ENCODE measurements around the gene DUSP5. TPM values are rescaled to one million over a fixed set of nuclear protein-coding genes. Genes with fewer than 3 reads are reported as not detected.

DUSP5 gene
- total and polyA plus RNA-seq, 7 donors: 1.2 to 77.5 (median 2.1) TPM

DNA sequence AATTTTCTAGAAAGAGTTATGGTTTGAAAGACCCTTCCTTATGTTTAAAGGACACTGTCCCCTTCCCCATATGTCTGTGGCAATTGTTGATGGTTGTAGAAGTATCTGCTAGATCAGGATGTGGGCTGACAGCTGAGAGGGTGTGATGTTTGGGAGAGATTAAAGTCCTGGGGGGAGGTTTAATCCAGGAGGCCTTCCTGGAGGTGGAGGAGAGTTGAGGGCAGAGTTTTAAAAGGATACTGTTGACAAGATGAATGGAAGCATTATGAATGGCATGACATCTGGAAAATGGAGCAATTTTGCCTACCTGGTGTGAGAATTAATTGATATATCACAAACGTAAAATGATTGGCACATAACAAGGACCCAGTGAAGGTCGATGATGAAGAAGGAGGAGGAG, 36.9 kb downstream of the DUSP5 start:
- intact Hi-C loops (cut with DNase I): no loop called here
- no peak for ATAC-seq
- peaks cover 4% of the 10 kb centered on the region for H3K4me1 ChIP-seq

DNA sequence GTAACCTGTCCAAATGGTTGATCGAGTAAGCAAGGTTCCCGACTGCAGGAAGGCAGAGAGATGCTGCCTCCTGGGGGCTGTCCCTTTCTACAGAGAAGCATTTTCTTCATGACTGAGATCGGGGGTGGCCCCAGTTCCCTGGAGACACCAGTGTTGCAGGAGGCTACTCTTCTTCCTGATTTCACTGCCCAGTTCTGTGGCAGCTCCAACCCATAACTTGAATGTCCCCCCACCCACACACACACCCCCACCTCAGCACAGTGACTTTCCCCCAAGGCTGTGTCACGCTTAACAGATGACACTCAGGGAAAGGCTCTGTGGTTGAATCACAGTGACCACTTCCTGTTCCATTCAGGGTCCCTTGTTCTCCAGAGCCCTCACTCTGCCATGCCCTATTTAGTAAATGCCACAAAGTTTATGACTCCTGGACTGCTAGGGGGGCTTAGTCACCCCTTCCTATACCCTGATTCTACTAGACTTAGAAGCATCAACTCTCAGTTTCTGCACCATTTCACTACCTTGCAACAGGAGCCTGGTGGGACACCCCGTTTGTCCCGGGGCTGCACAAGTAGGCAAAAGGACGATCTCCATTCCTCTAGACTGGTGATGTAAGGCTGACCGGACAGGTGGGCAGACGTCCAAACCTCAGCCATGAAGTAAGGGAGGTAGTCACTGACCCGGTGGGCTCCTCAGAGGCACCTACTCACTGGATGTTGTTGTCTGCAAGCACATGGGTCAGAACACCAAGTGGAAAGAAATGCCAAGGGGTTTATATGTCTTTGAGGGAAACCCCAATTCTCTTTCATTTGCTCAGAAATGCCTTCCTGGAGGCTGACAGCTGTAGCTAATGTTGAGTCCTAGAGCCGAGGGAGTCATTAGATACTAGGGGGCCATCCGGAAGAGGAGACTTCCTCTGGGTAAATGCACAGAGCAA, 38.5 kb downstream of the DUSP5 start:
- 35 to 40% (median 37%) methylated on average over 12 of the region's 12 CpGs for WGBS, 3 donors
- DNase-seq (no peak), ATAC-seq (peak in 1 of 4 donors; percentile 37)
- Histone ChIP-seq H3K4me1 (no peaks in the 10 kb centered on the region), H3K27ac (no peak overlapping the region), H3K4me3 (no peak overlapping the region), H3K36me3 (ENCODE audit: insufficient read depth in 1 of 2, low read depth in 1 of 2) (no peaks in the 10 kb centered on the region), H3K9me3 (no peaks in the 10 kb centered on the region), H3K27me3 (ENCODE audit: insufficient read depth in 3 of 3, low read length in 2 of 3) (peaks cover 0 to 21% (median 2%) of the 10 kb centered on the region in 3 donors)
- intact Hi-C loops (cut with DNase I): no loop called here
- TF ChIP-seq, protein P1, sequence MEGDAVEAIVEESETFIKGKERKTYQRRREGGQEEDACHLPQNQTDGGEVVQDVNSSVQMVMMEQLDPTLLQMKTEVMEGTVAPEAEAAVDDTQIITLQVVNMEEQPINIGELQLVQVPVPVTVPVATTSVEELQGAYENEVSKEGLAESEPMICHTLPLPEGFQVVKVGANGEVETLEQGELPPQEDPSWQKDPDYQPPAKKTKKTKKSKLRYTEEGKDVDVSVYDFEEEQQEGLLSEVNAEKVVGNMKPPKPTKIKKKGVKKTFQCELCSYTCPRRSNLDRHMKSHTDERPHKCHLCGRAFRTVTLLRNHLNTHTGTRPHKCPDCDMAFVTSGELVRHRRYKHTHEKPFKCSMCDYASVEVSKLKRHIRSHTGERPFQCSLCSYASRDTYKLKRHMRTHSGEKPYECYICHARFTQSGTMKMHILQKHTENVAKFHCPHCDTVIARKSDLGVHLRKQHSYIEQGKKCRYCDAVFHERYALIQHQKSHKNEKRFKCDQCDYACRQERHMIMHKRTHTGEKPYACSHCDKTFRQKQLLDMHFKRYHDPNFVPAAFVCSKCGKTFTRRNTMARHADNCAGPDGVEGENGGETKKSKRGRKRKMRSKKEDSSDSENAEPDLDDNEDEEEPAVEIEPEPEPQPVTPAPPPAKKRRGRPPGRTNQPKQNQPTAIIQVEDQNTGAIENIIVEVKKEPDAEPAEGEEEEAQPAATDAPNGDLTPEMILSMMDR (IDR thresholded peaks at IDR 0.05): peak; percentile 28

More for the DNA sequence above, 36.9 kb downstream of the DUSP5 start:
- WGBS, 3 donors: 66 to 82% (median 79%) methylated on average over 2 of the region's 2 CpGs
- H3K4me3 ChIP-seq: no peak overlapping the region
- H3K27ac ChIP-seq: no peak overlapping the region
- DNase-seq: no peak
- peaks cover 0 to 26% (median 5%) of the 10 kb centered on the region in 3 donors for H3K27me3 ChIP-seq (ENCODE audit: insufficient read depth in 3 of 3, low read length in 2 of 3)
- H3K36me3 ChIP-seq (ENCODE audit: insufficient read depth in 1 of 2, low read depth in 1 of 2): no peaks in the 10 kb centered on the region
- H3K9me3 ChIP-seq: no peaks in the 10 kb centered on the region
- TF ChIP-seq, protein P1 (IDR thresholded peaks at IDR 0.05): no peak

DNA sequence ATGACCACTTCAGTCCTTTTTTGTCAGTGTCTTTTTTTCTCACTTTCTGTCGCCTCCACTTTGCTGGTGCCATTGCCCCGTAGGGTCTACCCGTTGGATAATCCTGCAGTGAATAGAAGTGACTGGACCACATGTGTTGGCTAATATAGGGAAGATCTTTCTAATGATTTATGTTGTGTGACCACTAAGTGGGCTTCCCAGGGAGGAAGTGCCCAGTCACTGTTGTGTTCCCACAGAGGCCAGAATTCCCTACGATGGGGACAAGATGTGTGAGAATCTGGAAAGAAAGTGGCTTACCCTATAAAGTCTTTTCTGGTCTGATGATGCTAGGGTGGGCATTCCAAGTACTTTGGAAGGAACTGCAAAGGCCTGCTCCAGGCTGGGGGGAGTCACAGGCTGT, 41.4 kb downstream of the DUSP5 start:
- no peaks in the 10 kb centered on the region for H3K4me1 ChIP-seq
- TF ChIP-seq, protein P1 (IDR thresholded peaks at IDR 0.05): no peak
- no peak overlapping the region for H3K27ac ChIP-seq
- peaks cover 0 to 7% (median 0%) of the 10 kb centered on the region in 3 donors for H3K27me3 ChIP-seq (ENCODE audit: insufficient read depth in 3 of 3, low read length in 2 of 3)
- H3K36me3 ChIP-seq (ENCODE audit: insufficient read depth in 1 of 2, low read depth in 1 of 2): no peaks in the 10 kb centered on the region
- no peaks in the 10 kb centered on the region for H3K9me3 ChIP-seq
- intact Hi-C loops (cut with DNase I): no loop called here
- no peak for DNase-seq
- ATAC-seq: no peak
- WGBS, 3 donors: 69 to 76% (median 75%) methylated on average over 4 of the region's 4 CpGs
- H3K4me3 ChIP-seq: no peak overlapping the region

DNA sequence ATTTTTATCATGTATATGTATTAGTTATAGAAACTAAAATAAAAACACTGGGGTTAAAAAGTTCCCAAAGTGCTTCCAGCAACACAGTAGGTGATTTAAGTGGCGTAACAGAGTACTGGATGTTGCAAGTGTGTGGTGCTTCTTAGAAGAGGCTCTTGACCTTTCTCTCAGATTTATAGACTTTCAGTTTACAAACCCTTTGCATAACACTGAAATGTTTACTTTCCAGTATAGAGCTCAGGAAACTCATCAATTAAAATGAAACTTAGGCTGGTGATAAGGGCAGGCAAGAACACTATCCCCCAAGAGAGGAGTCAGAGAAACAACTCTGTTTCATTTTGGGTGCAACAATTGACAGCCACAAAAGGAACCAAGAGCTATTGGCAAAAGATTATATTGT, 42.3 kb downstream of the DUSP5 start:
- WGBS, 3 donors: 43 to 97% (median 96%) methylated on average over 1 of the region's 1 CpG
- Histone ChIP-seq H3K27me3 (ENCODE audit: insufficient read depth in 3 of 3, low read length in 2 of 3) (peaks cover 0 to 7% (median 0%) of the 10 kb centered on the region in 3 donors), H3K4me3 (no peak overlapping the region), H3K9me3 (no peaks in the 10 kb centered on the region), H3K4me1 (no peaks in the 10 kb centered on the region), H3K27ac (no peak overlapping the region), H3K36me3 (ENCODE audit: insufficient read depth in 1 of 2, low read depth in 1 of 2) (no peaks in the 10 kb centered on the region)
- no peak for ATAC-seq
- DNase-seq: no peak
- intact Hi-C loops (cut with DNase I): no loop called here
- TF ChIP-seq, protein P1 (IDR thresholded peaks at IDR 0.05): no peak
